ENCODE measurements around the gene TMEM121.

- no peak for TF ChIP-seq CTCF (IDR thresholded peaks at IDR 0.05)
- TF ChIP-seq EZH2 (IDR thresholded peaks at IDR 0.05; ENCODE audit: borderline replicate concordance, insufficient read depth, low read depth, low read length, poor library complexity, severe bottlenecking): no peak
Measured at GRCh38 chr14:105562713-105563346, 36.4 kb downstream of the TMEM121 start.
